ENCODE results near the gene VASH2.

The VASH2 gene

GRCh38 chr1:212951947-212952640, 1.8 kb downstream of the VASH2 start:
- no peaks in the 10 kb centered on the region for H3K27me3 ChIP-seq
- H3K4me3 ChIP-seq (ENCODE audit: low read depth, low read length): peak overlapping the region; percentile 84
- DNase-seq: no peak
- H3K9me3 ChIP-seq: no peaks in the 10 kb centered on the region
- TF ChIP-seq CTCF (IDR thresholded peaks at IDR 0.05; ENCODE audit: low read depth, low read length): no peak
- no peaks in the 10 kb centered on the region for H3K36me3 ChIP-seq
- no peaks in the 10 kb centered on the region for H3K4me1 ChIP-seq

GRCh38 chr1:212952641-212952976, 2.3 kb downstream of the VASH2 start:
- Histone ChIP-seq H3K9me3 (no peaks in the 10 kb centered on the region), H3K36me3 (no peaks in the 10 kb centered on the region), H3K4me1 (no peaks in the 10 kb centered on the region), H3K27me3 (no peaks in the 10 kb centered on the region), H3K4me3 (ENCODE audit: low read depth, low read length) (no peak overlapping the region)
- peak; percentile 42 for DNase-seq
- TF ChIP-seq CTCF (IDR thresholded peaks at IDR 0.05; ENCODE audit: low read depth, low read length): no peak

GRCh38 chr1:212953321-212953720, 3.0 kb downstream of the VASH2 start:
- H3K4me1 ChIP-seq: no peaks in the 10 kb centered on the region
- no peaks in the 10 kb centered on the region for H3K9me3 ChIP-seq
- no peak for DNase-seq
- H3K27me3 ChIP-seq: no peaks in the 10 kb centered on the region
- H3K4me3 ChIP-seq (ENCODE audit: low read depth, low read length): no peak overlapping the region
- H3K36me3 ChIP-seq: no peaks in the 10 kb centered on the region
- no peak for TF ChIP-seq CTCF (IDR thresholded peaks at IDR 0.05; ENCODE audit: low read depth, low read length)

- H3K9me3 ChIP-seq: no peaks in the 10 kb centered on the region
- H3K4me3 ChIP-seq (ENCODE audit: low read depth, low read length): no peak overlapping the region
- no peaks in the 10 kb centered on the region for H3K27me3 ChIP-seq
- H3K4me1 ChIP-seq: no peaks in the 10 kb centered on the region
- no peak for DNase-seq
- no peak for TF ChIP-seq CTCF (IDR thresholded peaks at IDR 0.05; ENCODE audit: low read depth, low read length)
- H3K36me3 ChIP-seq: no peaks in the 10 kb centered on the region
These were observed 4.2 kb downstream of the VASH2 start for GRCh38 chr1:212954514-212954913.

- H3K27me3 ChIP-seq: no peaks in the 10 kb centered on the region
- H3K9me3 ChIP-seq: no peaks in the 10 kb centered on the region
- no peaks in the 10 kb centered on the region for H3K4me1 ChIP-seq
- DNase-seq: no peak
- no peak for TF ChIP-seq CTCF (IDR thresholded peaks at IDR 0.05; ENCODE audit: low read depth, low read length)
- H3K36me3 ChIP-seq: no peaks in the 10 kb centered on the region
- H3K4me3 ChIP-seq (ENCODE audit: low read depth, low read length): no peak overlapping the region
These were observed 4.8 kb downstream of the VASH2 start for GRCh38 chr1:212955098-212955497.

- H3K36me3 ChIP-seq: no peaks in the 10 kb centered on the region
- no peaks in the 10 kb centered on the region for H3K4me1 ChIP-seq
- no peaks in the 10 kb centered on the region for H3K9me3 ChIP-seq
These were observed 5.8 kb downstream of the VASH2 start for GRCh38 chr1:212955961-212956620.

More at GRCh38 chr1:212955961-212956620, 5.8 kb downstream of the VASH2 start:
- Histone ChIP-seq H3K4me3 (ENCODE audit: low read depth, low read length) (no peak overlapping the region), H3K27me3 (no peaks in the 10 kb centered on the region)
- TF ChIP-seq CTCF (IDR thresholded peaks at IDR 0.05; ENCODE audit: low read depth, low read length): no peak
- DNase-seq: no peak

Data from BE2C (cell line).